Brain pericyte (primary cell): ENCODE measurements around the gene FSTL4.

ENCODE experiments used
- DNase-seq: peaks from one replicate; pipeline ENCODE4 v3.0.0-alpha.2; 2012; ENCODE audit warnings: low read depth, low spot score

FSTL4 gene

DNA sequence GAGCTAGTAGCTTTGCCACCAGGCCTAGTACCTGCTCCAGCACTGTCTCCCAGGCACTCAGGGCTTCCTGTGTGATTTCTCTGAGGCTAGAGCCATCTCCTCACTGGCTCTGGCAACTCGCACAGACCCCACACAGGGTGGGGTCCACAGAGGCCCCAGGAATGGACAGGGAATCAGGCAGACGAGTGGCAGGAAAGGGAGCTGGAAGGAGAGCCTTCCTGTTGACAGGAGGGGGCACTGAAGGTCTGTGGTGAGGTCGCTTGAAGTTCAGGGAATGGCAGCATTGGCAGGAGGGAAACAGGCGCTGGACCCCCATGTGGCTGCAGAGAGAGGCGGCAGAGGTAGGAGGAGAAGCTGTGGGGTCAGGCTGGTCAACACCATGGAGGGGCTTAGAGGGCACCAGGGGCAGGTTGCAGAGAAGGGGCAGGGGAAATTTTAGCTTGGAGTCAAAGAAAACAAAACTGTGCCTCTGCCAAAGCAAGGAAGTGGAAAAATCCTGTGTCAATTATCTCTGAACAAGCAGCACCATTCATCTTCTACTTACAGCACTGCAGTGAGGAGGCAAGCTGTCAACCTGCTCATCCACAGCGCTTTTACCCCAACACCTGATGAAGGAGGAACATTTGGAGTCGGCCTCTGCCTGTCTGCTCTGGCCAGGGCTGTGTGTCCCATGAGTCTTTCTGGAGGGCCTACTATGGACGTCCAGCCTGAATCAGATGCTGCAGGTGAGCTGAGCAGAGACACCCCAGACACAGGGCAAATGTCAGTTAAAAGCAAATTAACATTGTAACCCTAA lies 270.2 kb downstream of the FSTL4 start:
- DNase-seq = no peak

DNA sequence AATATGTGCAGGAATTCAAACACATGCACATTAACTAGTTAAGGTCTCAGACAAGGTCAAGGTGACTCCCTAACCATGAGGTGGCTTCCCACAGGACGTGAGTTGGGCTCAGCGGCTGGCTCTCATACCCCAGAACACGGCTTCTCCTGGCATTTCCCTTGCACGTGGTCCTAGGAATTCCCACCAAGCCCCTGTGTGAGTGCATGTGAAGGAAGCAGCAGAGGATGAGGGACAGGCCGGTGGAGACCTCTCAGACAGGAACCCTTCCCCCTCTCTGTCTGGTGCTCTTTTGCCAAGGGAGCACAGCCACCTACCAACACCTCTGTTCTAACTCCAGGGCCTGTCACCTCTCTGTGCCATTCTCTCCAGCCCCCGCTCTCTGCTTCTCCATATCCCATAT lies 271.0 kb downstream of the FSTL4 start:
- DNase-seq = no peak

DNA sequence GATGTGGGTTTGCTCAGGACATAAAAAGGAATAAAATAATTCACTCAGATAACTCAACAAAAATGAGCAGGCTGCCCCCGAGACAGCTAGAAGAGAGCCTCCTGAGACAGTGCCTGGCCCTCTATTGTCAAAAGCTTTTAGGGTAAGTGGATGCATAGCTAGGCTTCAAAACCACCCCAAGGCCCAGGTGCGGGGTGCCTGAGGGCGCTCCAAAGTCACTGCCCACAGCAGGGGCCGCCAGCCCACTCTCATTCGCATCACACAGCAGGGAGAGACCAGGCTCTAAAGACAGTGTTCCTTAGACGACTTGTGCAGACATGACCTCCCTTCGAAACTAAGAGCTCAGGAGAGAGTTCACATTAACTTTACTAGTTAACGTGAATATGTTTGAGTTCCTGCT lies 271.5 kb downstream of the FSTL4 start:
- DNase-seq = no peak

DNA sequence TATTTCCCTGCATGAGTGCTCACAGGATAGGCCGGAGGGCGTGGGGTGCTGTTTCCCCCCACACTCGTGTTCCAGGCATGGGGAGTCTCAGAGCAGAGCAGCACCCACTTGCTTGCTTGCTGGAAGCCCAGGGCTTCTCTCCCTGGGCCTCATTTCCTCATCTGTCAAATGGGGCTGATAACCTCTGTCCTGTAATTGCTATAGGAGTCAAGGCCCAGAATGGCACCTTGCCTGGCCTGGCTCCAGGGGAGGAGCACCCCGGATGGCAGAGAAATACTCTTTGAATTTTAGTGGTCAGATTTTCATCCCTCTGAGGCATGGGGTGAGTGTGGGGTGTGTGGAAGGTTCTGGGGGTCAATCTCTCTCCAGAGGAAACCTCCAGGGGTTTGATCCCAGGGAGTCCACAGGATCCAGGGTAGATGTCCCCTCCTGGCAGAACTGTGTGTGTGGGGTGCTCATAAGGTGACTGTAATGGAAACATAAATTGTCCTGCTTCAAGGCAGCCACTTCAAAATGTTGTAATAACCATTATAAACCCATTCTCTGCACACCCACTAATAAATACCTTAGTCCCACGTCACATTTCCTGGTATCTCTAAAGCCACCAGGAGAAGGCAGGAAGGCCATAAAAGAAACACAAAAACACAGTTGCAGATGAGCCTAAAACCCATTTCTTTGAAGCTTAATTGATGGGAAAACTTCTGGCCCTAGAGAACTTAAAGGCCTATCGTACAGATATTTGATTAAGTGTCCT lies 272.2 kb downstream of the FSTL4 start:
- no peak for DNase-seq

DNA sequence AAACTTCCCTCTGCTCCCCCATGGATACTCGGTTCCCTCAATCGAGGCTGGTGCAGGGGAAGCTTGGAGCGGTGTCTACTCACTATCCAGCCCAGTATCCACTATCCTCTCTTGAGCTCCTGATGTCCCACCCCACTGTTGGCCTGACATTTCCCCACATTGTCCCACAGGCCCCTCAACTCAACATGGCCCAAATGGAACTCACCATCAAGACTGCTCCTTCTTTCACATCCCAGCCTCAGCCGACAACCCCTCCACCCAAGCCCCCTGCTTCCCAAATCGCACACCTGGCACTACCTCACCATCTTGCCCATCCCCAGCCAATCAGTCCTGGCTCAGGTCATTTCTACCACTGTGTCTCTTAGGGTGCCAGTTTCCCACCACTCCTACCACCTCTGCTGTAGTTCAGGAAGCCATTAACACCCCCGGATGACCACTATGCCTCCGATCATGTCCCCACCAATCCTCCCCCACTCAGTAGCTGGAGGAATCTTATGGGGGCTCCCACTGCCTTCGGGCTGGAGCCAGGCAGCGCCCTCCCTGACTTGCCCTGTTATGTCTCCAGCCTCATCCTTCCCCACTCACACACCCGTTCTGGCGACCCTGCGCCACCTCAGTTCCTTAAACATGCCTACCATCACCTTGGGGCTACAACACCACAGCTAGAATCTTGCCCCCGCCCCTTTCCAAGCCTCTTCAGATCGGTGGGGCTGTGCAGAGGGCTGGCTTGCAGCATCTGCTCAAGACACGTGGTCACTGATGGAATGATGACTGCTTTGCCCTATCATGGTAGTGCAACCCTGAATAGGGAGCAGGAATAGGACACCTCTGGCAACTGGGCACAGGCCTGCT lies 273.6 kb downstream of the FSTL4 start:
- DNase-seq = no peak

DNA sequence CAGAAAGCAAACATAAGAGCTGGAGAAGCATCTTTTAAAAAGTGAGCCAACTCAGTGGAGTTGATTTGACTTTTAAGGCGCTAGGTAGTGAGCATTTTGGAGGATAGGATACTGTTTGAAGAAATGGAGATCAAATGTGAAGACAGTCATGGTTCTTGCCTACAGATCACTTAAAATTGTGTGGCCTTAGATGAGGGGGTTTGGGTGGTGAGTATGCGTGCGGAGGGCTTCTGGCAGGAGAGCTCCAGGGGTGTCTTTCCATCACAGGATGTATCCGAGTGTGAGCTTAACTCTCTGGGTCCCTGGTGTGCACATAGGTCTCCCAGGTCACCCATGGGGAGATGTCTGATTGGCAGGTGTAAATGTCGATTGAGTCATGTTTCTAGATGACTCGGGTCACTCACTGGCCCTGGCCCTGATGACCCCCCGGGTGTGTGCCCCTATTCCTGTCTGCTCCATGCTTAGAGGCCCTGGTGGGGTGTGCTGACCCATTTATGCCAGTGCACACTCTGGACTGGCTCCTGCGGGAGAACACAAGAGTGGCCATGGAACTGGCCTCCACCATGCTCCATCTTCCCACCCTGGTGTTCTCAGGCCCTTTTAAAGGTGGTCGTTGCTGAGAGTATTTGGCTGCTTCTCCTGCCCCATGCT lies 274.4 kb downstream of the FSTL4 start:
- no peak for DNase-seq

DNA sequence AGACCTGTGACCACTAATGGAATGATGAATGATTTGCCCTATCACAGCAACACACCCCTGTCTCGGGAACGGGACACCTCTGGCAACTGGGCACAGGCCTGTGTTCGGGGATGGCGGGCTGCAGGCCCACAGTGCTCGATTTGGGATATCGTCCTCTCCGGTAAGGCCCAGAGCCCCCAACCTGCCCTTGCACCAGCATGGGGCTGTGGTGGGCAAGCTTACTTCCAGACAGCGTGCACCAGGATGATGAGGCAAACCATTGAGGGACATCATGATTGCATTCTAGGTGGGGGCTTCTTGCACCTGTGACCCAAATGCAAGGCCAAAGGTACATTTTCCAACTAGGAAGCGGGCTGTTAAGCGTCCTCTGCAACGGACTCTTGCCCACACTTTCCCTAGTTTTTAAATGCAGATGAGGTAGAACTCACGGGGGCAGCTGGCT lies 275.4 kb downstream of the FSTL4 start:
- DNase-seq = no peak

DNA sequence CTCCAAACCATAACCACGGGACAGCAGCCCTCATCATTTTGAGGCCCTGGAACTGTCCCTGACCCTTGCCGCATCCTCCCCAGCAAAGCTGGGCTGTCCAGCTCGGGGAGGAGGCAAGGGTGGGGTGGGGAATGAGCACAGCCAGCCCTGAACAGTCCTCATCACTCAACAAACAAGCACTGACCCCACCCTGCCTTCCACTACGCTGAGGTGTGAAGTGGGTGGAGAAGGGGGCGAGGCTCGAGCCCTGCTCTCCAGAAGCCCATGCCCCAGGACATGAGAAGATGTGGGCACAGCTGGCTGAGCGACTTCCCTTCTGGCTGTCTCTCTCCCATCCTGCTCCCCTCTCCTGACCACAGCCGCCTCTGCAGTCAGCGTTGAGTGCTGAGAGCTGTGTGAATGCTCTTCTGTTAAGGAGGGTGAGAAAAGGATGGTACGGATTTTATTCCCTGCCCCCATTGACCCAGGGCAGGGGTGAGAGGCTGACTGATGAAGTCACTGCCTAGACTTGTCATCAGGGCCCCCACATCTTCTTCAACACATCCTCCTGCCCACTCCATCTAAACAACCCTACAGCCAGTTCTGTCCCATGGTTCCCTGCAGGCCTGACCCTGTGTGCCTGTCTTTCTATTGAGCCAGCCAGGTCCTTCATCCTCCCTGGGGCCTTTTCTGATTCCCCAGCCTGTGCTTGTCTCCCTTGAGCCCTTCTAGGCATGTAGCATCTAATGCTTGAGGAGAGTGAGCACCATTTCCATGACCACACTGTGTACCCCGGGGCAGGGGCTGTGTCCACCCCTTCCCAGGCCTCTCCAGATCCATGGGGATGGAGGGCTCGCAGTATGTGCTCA lies 276.0 kb downstream of the FSTL4 start:
- no peak for DNase-seq

DNA sequence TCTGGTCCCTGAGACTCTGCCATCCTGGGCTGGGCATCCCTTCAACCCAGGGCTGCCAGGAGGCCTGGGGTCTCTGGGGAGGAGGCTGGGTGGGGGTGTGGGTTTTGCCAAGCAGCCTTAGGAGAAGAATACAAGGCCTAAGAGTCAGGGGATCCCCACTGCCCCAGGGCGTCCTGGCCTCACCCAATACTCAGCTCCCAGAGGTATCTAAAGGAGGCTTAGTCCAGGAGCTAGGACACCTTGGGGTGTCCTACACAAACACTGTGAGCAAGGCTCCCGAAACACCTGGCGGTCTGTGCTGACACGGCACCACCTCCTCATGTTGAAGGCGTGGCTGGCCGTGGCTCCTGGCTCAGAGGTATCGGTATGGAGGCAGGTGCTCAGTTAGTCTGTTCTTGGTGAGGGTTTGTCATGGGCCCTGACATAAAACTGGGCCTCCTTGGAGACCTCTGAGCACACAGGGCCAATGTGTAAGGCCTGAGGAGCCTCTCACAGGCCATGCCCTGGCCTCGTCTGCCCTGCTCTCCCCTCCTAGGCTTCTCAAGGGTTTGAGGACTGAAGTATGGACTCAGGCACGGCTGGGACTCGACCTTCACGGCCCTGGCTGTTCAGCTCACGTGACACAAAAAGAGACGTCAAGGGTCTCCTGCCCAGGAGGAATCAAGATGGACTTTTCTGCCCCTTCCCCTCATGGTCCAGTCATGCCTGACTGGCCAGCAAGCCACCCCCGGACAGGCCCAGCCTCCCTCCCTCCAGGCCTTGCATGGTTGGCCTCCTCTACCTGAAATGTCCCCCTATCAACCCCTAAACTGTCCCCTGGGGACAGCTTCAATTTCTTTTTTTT lies 277.3 kb downstream of the FSTL4 start:
- no peak for DNase-seq

DNA sequence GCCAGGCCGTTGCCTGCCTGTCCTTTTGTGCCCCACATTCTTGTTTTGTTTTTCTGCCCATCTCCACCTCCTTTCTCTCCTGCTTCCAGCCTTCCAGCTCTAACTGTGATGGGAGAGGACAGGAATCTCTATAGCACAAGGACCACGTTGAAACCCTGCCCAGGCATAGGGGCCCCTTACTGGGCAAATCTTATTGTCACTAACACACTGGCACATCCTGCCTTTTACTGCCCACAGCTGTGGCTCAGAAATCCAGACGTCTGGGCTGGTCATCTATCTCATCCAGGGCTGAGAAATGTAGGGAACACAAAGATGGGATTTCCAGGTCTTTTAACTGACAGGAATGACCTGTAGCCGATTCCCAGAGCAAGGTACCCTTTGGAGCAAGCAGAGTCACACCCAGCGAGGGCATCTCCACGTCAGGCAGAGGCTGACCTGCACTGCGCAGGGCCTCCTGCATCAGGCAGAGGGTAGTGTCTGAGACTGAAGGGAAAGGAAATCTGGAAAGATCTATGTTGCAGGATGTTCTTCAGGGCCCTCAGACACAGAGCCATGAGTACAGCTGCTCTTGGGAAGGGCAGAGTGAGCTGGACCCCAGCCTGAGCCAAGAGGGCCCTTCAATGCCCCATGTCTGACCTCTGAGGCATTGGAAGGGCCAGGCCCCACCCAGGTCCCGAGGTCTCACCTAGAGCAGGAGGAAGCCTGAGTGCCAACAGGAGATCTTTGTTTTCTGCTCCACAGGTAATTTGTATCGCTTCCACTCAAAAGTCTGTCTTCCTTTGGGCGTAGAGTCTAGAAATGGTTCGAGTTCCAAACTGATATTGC lies 278.8 kb downstream of the FSTL4 start:
- no peak for DNase-seq

DNA sequence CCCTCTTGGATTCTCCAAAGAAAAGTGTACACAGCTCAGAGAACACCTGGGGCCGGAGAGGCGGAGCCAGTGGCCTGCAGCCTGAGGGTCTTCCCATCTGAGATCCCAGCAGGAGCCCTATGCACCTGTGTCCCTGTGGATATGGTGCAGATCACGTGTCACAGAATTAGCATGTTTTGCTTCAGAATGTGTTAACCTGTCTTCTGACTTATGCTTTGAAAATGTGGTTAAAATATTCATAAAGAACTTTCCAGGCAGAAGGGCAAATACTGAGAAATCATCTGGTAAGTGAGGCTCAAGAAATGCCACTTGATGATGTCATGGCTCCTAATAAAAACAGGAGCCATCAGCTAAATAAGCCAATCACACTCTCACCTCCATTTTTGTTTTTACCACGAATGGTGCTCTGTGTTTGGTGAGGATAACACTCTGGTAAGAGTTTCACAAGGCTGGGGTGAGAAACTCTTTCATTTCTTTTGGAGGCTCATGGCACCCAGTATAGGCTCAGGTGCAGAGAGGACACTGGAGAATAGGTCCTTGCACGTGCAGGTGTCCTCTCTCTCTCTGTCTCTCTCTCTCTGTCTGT lies 279.8 kb downstream of the FSTL4 start:
- DNase-seq = no peak

DNA sequence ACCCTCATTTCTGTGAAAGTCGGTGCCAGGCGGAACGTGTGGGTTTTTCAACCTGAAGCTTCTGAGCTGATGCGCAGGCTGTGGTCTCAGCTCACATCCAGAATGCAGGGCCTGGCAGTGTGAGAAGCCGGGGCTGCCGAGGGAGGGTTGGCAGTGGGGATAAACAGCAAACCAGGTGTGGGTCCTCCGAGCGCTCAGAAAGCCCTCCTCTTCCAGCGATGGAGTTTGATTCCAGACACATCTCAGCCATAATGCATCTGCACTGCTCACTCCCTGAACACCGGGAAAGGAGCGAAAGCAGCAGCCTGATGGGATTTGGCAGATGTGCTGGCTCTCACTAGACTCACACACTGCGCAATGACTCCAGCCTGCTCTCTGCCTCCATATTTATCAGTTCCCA lies 280.4 kb downstream of the FSTL4 start:
- no peak for DNase-seq

DNA sequence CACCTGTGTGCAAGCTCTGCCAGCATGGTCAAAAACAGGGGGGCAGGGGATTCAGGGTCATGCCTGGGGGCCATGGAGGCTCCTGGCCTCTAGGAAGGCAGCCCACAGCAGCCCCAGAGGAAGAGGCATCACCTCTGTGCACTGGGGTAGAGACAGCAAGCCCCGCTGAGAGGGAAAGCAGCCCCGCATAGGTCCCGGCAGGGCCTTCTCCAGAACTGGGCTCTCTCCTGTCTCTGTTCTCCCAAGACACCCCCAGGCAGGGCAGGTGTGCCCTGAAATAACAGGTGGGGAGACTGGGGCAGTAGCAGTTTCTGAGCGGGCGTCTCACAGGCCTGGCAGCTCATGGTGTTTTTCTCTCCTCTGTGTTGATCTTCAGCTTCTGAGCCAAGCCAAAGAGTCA lies 281.4 kb downstream of the FSTL4 start:
- no peak for DNase-seq

DNA sequence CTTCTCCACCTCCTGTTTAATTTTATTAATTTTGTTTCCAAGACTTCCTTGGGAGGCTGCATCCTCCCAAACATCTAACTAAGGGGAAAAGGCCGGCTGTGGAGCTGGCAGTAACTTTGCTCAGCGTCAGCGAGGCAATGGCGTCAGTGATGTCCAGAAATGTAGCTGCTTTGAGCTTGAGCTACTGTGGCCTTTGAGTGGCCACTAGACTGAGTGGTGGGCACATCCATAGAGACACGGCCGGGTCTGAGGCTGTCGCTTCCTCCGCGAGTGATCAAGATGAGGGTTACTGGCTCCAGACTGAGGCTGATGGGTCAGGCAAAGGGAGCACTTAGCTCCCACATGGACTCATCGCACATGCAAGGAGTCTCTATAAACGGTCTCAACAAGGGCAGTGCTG lies 283.5 kb downstream of the FSTL4 start:
- DNase-seq = no peak

DNA sequence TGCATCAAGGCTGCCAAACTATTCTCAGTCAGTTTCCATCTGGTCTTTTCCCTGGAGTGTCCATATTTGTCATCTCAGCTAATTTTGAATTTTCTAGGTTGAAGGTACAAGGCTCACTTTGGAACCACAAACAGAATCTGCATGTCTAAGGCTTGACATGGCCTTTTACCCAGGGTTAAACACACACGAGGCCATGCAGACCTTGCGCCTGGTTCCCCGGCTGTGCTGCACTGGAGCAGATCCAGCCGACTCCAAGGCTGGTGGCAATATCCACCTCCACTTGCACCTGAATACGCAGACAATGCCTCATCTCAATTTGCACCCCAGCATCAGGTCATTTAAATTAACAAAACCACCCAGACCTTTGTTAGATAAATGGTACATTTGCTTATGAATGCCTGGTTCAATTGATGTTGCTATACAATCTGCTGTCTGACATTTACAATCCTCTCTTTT lies 284.4 kb downstream of the FSTL4 start:
- no peak for DNase-seq

DNA sequence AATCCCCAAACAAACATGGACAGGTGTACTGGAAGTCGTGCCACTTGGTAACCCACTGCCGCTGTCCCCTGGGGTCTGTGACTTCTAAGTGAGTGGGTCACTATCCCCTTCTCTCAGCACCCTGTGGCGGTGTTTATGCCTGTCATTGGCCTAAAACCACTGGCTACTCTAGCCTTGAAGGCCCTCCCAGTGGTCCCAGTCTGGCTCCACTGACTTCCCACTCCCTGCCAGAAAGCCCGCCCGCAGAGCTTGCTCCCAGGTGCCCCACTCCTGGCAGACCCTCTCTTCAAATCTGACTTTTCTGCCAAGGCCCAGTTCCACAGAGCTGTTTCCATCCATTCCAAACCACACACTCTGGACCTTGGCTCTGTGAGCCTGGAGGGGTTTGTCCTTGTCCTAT lies 286.0 kb downstream of the FSTL4 start:
- no peak for DNase-seq

DNA sequence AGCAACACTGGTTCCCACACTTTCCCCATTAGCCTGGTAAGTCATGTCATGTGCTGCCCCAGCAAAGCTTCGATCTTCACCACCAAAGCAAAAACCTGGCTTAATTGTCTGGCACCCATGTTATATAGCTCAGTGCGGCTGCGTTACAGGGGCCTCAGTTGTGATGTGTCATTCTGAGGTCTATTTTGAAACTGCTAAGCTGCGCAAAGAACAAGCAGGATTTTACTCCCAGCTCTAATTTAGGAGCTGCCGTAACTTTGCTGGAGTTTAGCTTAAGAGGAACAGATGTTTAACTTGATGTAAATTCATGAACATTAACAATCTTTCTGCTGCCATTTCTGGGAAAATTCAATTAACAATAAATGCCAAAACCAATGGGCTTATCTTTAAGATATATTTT lies 286.5 kb downstream of the FSTL4 start:
- DNase-seq = no peak

DNA sequence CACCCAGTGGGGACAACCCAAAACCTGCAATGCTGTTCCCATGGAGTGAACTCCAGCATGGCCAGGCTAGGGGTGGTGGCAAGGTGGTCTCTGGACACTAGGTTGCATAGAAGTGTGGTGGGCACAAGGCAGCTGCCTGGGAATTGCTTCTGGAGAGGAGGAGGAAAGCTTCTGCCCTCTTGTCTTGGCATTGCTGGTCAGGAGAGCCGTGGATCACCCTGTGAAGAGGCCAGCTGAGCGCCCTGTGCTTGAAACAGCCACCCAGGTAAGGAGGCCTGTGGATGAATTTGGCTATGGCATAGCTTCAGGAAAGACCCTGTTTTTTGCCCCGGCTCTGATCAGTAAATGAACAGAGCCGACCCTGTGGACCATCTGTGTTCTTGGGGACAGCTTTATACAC lies 287.4 kb downstream of the FSTL4 start:
- DNase-seq = no peak
